ENCODE data around the gene SLC35A3.

Gene SLC35A3

DNA sequence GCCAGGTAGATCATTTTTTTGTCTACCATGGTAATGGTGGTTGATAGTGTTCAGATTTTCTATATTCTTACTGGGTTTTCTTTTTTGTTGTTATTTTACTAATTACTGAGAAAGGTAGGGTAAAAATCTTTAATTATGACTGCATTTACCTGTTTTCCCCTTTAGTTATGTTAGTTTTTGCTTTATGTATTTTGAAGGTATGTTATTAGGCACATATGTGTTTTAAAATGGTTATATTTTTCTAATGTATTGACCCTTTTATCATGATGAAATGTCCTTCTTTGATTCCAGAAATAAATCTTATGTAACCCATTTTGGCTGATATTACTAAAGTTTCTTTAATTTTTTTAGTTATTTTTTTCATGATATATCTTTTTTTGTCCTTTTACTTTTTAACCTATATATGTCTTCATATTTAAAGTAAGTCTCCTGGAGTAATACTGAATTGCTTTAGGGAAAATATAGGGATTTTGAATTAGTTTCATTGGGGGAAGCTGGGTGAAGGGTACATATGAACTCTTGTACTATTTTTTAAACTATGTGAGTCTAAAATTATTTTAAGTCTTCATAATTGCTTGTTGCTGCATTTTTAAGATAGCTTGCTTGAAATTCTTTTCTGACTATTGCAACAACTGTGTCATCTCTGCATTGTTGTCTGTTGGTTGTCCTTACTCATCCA is 22.4 kb downstream of the SLC35A3 start:
- Mint-ChIP-seq H3K27me3 (no peaks in the 10 kb centered on the region), H3K27ac (no peak overlapping the region), H3K36me3 (peaks cover 45% of the 10 kb centered on the region), H3K4me3 (no peak overlapping the region), H3K9me3 (peaks cover 18% of the 10 kb centered on the region), H3K4me1 (no peaks in the 10 kb centered on the region)
- CTCF ChIA-PET, result no interaction called here
- no peak for DNase-seq

GRCh38 chr1:99992760-99993467 is 23.1 kb downstream of the SLC35A3 start:
- Mint-ChIP-seq H3K4me1 (no peaks in the 10 kb centered on the region), H3K9me3 (peaks cover 18% of the 10 kb centered on the region), H3K27ac (no peak overlapping the region), H3K36me3 (peaks cover 45% of the 10 kb centered on the region), H3K4me3 (no peak overlapping the region), H3K27me3 (no peaks in the 10 kb centered on the region)
- CTCF ChIA-PET, result no interaction called here
- DNase-seq, result no peak

- Mint-ChIP-seq H3K4me3 (no peak overlapping the region), H3K36me3 (peaks cover 45% of the 10 kb centered on the region), H3K4me1 (no peaks in the 10 kb centered on the region), H3K9me3 (peaks cover 18% of the 10 kb centered on the region), H3K27me3 (no peaks in the 10 kb centered on the region), H3K27ac (no peak overlapping the region)
- CTCF ChIA-PET, result no interaction called here
- DNase-seq, result no peak
These were observed 23.7 kb downstream of the SLC35A3 start for GRCh38 chr1:99993468-99993845.

GRCh38 chr1:99994496-99994895 is 24.7 kb downstream of the SLC35A3 start:
- H3K27ac Mint-ChIP-seq, result no peak overlapping the region
- H3K4me3 Mint-ChIP-seq, result no peak overlapping the region
- CTCF ChIA-PET, result no interaction called here
- peaks cover 18% of the 10 kb centered on the region for H3K9me3 Mint-ChIP-seq
- no peak for DNase-seq
- H3K4me1 Mint-ChIP-seq, result no peaks in the 10 kb centered on the region
- peaks cover 46% of the 10 kb centered on the region for H3K36me3 Mint-ChIP-seq
- no peaks in the 10 kb centered on the region for H3K27me3 Mint-ChIP-seq

- Mint-ChIP-seq H3K27me3 (no peaks in the 10 kb centered on the region), H3K4me1 (no peaks in the 10 kb centered on the region), H3K4me3 (no peak overlapping the region), H3K9me3 (peaks cover 10% of the 10 kb centered on the region), H3K36me3 (peaks cover 37% of the 10 kb centered on the region), H3K27ac (no peak overlapping the region)
- CTCF ChIA-PET, result no interaction called here
- DNase-seq, result no peak
These were observed 27.2 kb downstream of the SLC35A3 start for GRCh38 chr1:99996951-99997350.

- Mint-ChIP-seq H3K4me1 (no peaks in the 10 kb centered on the region), H3K27me3 (no peaks in the 10 kb centered on the region), H3K27ac (no peak overlapping the region), H3K36me3 (peaks cover 25% of the 10 kb centered on the region), H3K9me3 (peaks cover 14% of the 10 kb centered on the region), H3K4me3 (no peak overlapping the region)
- DNase-seq, result no peak
- CTCF ChIA-PET, result interaction anchor here (0.7 kb wide), 1 partner anchor 222 kb away, joined by 3 read pairs; no protein-coding TSS in a partner anchor
These were observed 31.7 kb downstream of the SLC35A3 start for GRCh38 chr1:100001462-100001861.

DNA sequence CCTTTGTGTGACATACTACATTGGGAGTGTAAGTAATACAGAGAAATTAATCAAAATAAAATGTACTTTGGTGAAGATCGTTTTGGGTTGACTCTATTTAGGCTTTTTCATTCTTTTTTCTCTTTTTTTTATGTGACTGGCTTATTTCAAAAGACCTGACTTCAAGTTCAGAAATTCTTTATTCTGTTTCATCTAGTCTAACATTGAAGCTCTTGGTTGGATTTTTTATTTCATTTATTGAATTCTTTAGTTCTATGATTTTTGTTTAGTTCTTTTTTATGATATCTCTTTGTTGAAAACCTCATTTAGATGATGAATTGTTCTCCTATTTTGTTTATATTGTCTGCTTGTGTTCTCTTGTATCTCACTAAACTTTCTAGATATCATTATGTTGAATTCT is 35.6 kb downstream of the SLC35A3 start:
- Mint-ChIP-seq H3K27me3 (no peaks in the 10 kb centered on the region), H3K4me1 (no peaks in the 10 kb centered on the region), H3K27ac (no peak overlapping the region), H3K9me3 (peaks cover 14% of the 10 kb centered on the region), H3K4me3 (no peak overlapping the region), H3K36me3 (peaks cover 25% of the 10 kb centered on the region)
- no peak for DNase-seq
- CTCF ChIA-PET, result no interaction called here

DNA sequence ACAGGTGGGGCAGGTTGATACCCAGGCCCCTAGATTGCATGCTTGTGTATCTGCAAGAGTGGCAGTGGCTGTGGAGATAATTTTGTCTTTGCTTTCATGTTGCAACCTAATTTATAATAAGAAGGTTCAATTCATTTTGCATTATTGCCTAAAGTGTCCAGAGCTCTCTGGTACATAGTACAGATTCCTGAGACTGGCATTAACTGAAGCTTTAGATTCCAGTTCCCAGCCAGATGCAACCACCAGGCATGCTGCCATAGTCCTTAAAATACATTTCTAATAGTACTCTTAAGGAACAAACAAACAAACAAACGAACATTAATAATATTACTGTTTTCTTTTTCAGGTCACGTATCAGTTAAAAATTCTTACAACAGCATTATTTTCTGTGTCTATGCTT is 36.9 kb downstream of the SLC35A3 start:
- no peak for DNase-seq
- peaks cover 14% of the 10 kb centered on the region for H3K9me3 Mint-ChIP-seq
- CTCF ChIA-PET, result no interaction called here
- no peaks in the 10 kb centered on the region for H3K27me3 Mint-ChIP-seq
- no peak overlapping the region for H3K4me3 Mint-ChIP-seq
- no peaks in the 10 kb centered on the region for H3K4me1 Mint-ChIP-seq
- H3K36me3 Mint-ChIP-seq, result peaks cover 24% of the 10 kb centered on the region
- no peak overlapping the region for H3K27ac Mint-ChIP-seq

DNA sequence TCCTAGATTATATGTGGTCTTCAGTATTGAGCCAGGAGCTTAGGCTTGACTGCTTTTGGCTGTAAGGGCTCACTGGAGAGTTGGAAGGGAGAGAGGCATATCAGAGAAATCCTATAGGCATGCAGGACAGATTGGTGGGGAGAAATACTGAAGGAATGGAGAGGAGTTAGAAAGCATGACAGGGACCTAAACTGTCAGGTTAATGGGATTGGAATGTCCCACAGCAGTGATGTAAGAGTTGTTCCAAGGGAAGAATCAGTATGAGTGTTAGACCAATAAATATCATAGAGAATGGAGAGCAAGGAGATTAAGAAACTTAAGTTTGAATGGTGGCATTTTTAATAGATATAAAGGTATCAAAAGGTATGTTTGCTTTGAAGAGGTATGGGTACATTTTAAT is 39.7 kb downstream of the SLC35A3 start:
- no peaks in the 10 kb centered on the region for H3K27me3 Mint-ChIP-seq

GRCh38 chr1:100010804-100011203 is 41.0 kb downstream of the SLC35A3 start:
- Mint-ChIP-seq H3K27ac (no peak overlapping the region), H3K27me3 (no peaks in the 10 kb centered on the region), H3K9me3 (peaks cover under 1% of the 10 kb centered on the region), H3K4me1 (no peaks in the 10 kb centered on the region), H3K4me3 (no peak overlapping the region), H3K36me3 (peaks cover 10% of the 10 kb centered on the region)
- CTCF ChIA-PET, result no interaction called here
- no peak for DNase-seq

More for the DNA sequence above, 39.7 kb downstream of the SLC35A3 start:
- Mint-ChIP-seq H3K4me3 (no peak overlapping the region), H3K27ac (no peak overlapping the region), H3K9me3 (peaks cover 10% of the 10 kb centered on the region), H3K36me3 (peaks cover 21% of the 10 kb centered on the region), H3K4me1 (no peaks in the 10 kb centered on the region)
- no peak for DNase-seq
- CTCF ChIA-PET, result no interaction called here

- H3K4me1 Mint-ChIP-seq, result no peaks in the 10 kb centered on the region
- H3K4me3 Mint-ChIP-seq, result no peak overlapping the region
- H3K27me3 Mint-ChIP-seq, result no peaks in the 10 kb centered on the region
- H3K9me3 Mint-ChIP-seq, result no peaks in the 10 kb centered on the region
- H3K36me3 Mint-ChIP-seq, result peaks cover 10% of the 10 kb centered on the region
- no peak for DNase-seq
- no peak overlapping the region for H3K27ac Mint-ChIP-seq
- CTCF ChIA-PET, result interaction anchor here (1.6 kb wide), 1 partner anchor 10 kb away, joined by 3 read pairs; no protein-coding TSS in a partner anchor
These were observed 49.4 kb downstream of the SLC35A3 start for GRCh38 chr1:100019220-100019619.

DNA sequence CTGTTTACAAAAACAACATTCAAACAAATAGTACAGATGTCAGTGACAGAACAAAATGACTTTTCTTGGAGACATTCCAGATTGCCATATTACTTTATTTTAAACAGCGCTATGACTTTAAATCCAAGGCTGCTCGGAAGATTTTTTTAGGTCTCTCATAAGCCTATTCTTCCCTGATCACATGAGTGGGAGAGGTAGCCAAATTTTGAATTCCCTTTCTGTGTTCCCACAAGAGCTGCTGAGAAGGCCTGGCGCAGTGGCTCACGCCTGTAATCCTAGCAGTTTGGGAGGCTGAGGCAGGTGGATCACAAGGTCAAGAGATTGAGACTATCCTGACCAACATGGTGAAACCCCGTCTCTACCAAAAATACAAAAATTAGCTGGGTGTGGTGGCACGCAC is 53.7 kb downstream of the SLC35A3 start:
- DNase-seq, result no peak
- peaks cover 5% of the 10 kb centered on the region for H3K4me1 Mint-ChIP-seq

GRCh38 chr1:100027212-100027611 is 57.4 kb downstream of the SLC35A3 start:
- H3K27ac Mint-ChIP-seq, result no peak overlapping the region
- H3K27me3 Mint-ChIP-seq, result no peaks in the 10 kb centered on the region
- H3K9me3 Mint-ChIP-seq, result no peaks in the 10 kb centered on the region
- H3K4me3 Mint-ChIP-seq, result no peak overlapping the region
- CTCF ChIA-PET, result no interaction called here
- H3K36me3 Mint-ChIP-seq, result peaks cover 2% of the 10 kb centered on the region
- peaks cover 12% of the 10 kb centered on the region for H3K4me1 Mint-ChIP-seq
- DNase-seq, result no peak

More for the DNA sequence above, 53.7 kb downstream of the SLC35A3 start:
- Mint-ChIP-seq H3K27me3 (no peaks in the 10 kb centered on the region), H3K27ac (no peak overlapping the region), H3K4me3 (no peak overlapping the region), H3K9me3 (no peaks in the 10 kb centered on the region), H3K36me3 (peaks cover 7% of the 10 kb centered on the region)
- CTCF ChIA-PET, result no interaction called here

DNA sequence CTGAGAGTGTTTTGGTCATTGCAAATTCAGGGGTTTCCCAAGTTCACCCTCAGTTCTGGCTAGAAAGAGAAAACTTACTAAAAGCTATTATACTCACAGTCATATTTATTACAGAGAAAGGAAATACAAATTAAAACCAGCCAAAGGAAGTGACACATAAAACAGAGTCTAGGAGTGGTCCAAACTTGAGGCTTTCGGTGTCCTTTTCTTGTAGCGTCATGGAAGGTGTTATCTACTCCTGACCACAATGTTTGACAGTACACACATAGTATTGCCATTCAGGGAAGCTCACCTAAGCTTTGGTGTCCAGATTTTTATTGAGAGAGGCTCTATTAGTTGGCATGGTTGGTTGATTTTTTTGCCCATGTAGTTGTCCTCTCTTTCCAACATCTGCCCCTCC is 59.0 kb downstream of the SLC35A3 start:
- Mint-ChIP-seq H3K27me3 (no peaks in the 10 kb centered on the region), H3K9me3 (no peaks in the 10 kb centered on the region), H3K27ac (peak overlapping the region; percentile 64), H3K4me3 (no peak overlapping the region), H3K36me3 (peaks cover 2% of the 10 kb centered on the region), H3K4me1 (peaks cover 12% of the 10 kb centered on the region)
- CTCF ChIA-PET, result interaction anchor here (0.8 to 1.0 kb wide), 2 partner anchors 9 to 20 kb away, joined by 3 read pairs; no protein-coding TSS in a partner anchor
- no peak for DNase-seq

DNA sequence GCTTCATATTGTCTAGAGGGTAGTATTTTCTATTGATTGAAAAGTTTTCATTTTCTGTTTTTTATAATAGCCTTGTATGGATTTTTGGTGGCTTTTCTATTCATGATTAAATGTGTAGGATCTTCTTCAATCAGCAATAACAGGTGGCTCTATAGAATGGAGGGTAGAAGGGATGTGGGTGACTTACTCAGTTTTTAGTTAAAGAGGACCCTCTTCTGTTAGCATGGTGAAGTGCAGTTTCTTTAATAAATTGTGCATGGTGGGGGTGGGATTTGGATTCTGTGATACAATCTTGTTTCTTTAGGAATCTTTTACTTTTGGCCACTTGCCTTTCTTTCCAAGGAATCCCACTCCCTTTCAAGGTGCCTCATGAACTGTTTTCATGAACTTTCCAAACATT is 64.7 kb downstream of the SLC35A3 start:
- no peak overlapping the region for H3K27ac Mint-ChIP-seq
- DNase-seq, result no peak
- H3K27me3 Mint-ChIP-seq, result no peaks in the 10 kb centered on the region
- H3K4me1 Mint-ChIP-seq, result peaks cover 33% of the 10 kb centered on the region
- H3K36me3 Mint-ChIP-seq, result peaks cover 12% of the 10 kb centered on the region
- no peak overlapping the region for H3K4me3 Mint-ChIP-seq
- H3K9me3 Mint-ChIP-seq, result no peaks in the 10 kb centered on the region
- CTCF ChIA-PET, result interaction anchor here (1.0 kb wide), 1 partner anchor 226 kb away, joined by 3 read pairs; no protein-coding TSS in a partner anchor
